Psoas muscle (tissue), 8 donors: ENCODE data around the gene SF3B4. TPM values are rescaled to one million over a fixed set of nuclear protein-coding genes. Genes with fewer than 3 reads are reported as not detected.
"Not testable (repeated sequence)": the region's sequence is repeated elsewhere in the genome, so short reads cannot be mapped to it uniquely, and the experiment has no call there.

Source experiments
- ATAC-seq, 4 donors: fragments of 200-7000 bp; cut with Tn5 transposase; one replicate each; pipeline ENCODE4 v1.9.1; 2020; ENCODE audit warnings: moderate library complexity in 3 of 4, mild to moderate bottlenecking in 2 of 4
- DNase-seq, 2 donors: peaks; one replicate each; pipeline ENCODE4 v3.0.0-alpha.2; 2020
- H3K27ac ChIP-seq: fragments of 200-600 bp; one replicate; pipeline ENCODE4 v1.8.0; 2022
- H3K27me3 ChIP-seq, 3 donors: fragments of 200-600 bp in 1 of 3; one replicate each; pipeline versions ENCODE4 v1.6.1 to v1.8.0; 2013 to 2022; ENCODE audit warnings: low read length in 2 of 3, mild to moderate bottlenecking in 2 of 3, moderate library complexity in 1 of 3; ENCODE audit not compliant: insufficient read depth in 3 of 3
- H3K36me3 ChIP-seq, 2 donors: fragments of 200-600 bp in 1 of 2; one replicate each; pipeline versions ENCODE4 v1.6.1 to v1.8.0; 2013 to 2022; ENCODE audit warnings: low read depth in 1 of 2, mild to moderate bottlenecking in 1 of 2, moderate library complexity in 1 of 2; ENCODE audit not compliant: insufficient read depth in 1 of 2
- H3K4me1 ChIP-seq: fragments of 200-600 bp; one replicate; pipeline ENCODE4 v1.8.0; 2022
- H3K4me3 ChIP-seq: fragments of 200-600 bp; one replicate; pipeline ENCODE4 v1.8.0; 2022; ENCODE audit warnings: mild to moderate bottlenecking
- H3K9me3 ChIP-seq: fragments of 200-600 bp; one replicate; pipeline ENCODE4 v1.8.0; 2022
- CTCF ChIP-seq: fragments of 200-600 bp; IDR thresholded peaks from one replicate; pipeline ENCODE4 v1.8.0; 2022; ENCODE audit warnings: antibody characterized with exemption
- WGBS, 3 donors: extraction: QIAGEN DNeasy Blood & Tissue Kit; methylation state at CpG; one replicate each; pipeline versions ENCODE4 v1.1.6 to v1.1.7; 2013; 5-methylcytosine and 5-hydroxymethylcytosine counted together
- intact Hi-C, 2 donors: fragments of 100-400 bp; cut with DNase I; formaldehyde crosslinking; loops; one replicate each; pipeline versions ENCODE4 v1.11.0 to v1.14.2; 2022
- polyA plus RNA-seq, 3 donors: library from polyadenylated mRNA; stranded (reverse); fragments of 200-250 nt; gene quantifications; one replicate each; pipeline ENCODE4 v1.2.3, GENCODE V29; 2013
- total RNA-seq, 4 donors: library from RNA; stranded (reverse); fragmentation: NEBNext Ultra II Directional in 2 of 4; extraction: Animal tissue kit (Norgen Biotek cat#: 25700) in 2 of 4; gene quantifications; one replicate each; pipeline versions ENCODE4 v1.2.1 to v1.2.4, GENCODE V29; 2021 to 2023
- donor health status: healthy with polysubstance abuse.
- donor health status: DM: no; HTN: no; CAD: no; lungs with moderate emphysema.
- donor health status: Bipolar disorder and iron deficiency.
- donor health status: healthy.
- donor health status: DM: yes; HTN: yes; CAD: no.
- donor health status: DM: no; HTN: no; CAD: no.
- donor health status: DM: no; HTN: no; CAD: no.
- donor health status: DM: yes; HTN: yes; CAD: no.

SF3B4 gene
- total and polyA plus RNA-seq, 7 donors, result 13.0 to 28.9 (median 20.6) TPM

GRCh38 chr1:149896575-149896974 lies 31.0 kb downstream of the SF3B4 start:
- Histone ChIP-seq H3K4me1 (peaks cover 5% of the 10 kb centered on the region), H3K36me3 (no peaks in the 10 kb centered on the region), H3K27ac (no peak overlapping the region), H3K4me3 (no peak overlapping the region), H3K9me3 (no peaks in the 10 kb centered on the region), H3K27me3 (no peaks in the 10 kb centered on the region)
- ATAC-seq (no peak), DNase-seq (no peak)
- no peak for TF ChIP-seq CTCF
- 82 to 99% (median 94%) methylated on average over 4 of the region's 4 CpGs for WGBS, 3 donors
- intact Hi-C loops, result no loop called here

DNA sequence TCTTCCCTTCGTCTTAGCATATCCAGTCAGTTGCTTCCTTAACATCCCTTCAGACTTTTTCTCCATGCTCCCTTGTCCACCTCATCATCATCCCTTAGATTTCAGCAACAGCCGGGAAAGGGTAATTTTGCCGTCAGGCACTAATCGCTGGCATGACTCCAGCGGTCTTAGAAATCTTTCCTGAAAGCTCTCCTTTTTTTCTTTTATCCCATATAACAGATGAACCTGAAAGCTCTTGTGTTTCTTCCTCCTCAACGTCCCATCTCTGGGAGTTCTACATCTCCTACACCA lies 38.7 kb downstream of the SF3B4 start:
- no peaks in the 10 kb centered on the region for H3K36me3 ChIP-seq
- H3K27me3 ChIP-seq, result no peaks in the 10 kb centered on the region
- peak overlapping the region; percentile 98 for H3K27ac ChIP-seq
- intact Hi-C loops, result loop anchor here in 1 of 2 donors (10.0 kb wide), 1 partner anchor 166 kb away; no protein-coding TSS in a partner anchor
- no peaks in the 10 kb centered on the region for H3K9me3 ChIP-seq
- peak overlapping the region; percentile 79 for H3K4me3 ChIP-seq
- DNase-seq (peak in 1 of 2 donors; percentile 33), ATAC-seq (no peak)
- peaks cover 11% of the 10 kb centered on the region for H3K4me1 ChIP-seq
- WGBS, 3 donors, result 12 to 21% (median 12%) methylated on average over 6 of the region's 6 CpGs
- TF ChIP-seq CTCF, result no peak

GRCh38 chr1:149888247-149888998 lies 39.2 kb downstream of the SF3B4 start:
- H3K4me3 ChIP-seq, result peak overlapping the region; percentile 79
- H3K27me3 ChIP-seq, result no peaks in the 10 kb centered on the region
- peak; percentile 44 for TF ChIP-seq CTCF
- WGBS, 3 donors, result 2 to 3% (median 2%) methylated on average over 28 of the region's 28 CpGs
- intact Hi-C loops, result loop anchor here in 1 of 2 donors (10.0 kb wide), 1 partner anchor 166 kb away; no protein-coding TSS in a partner anchor
- peak overlapping the region; percentile 98 for H3K27ac ChIP-seq
- peaks cover 16% of the 10 kb centered on the region for H3K4me1 ChIP-seq
- no peaks in the 10 kb centered on the region for H3K36me3 ChIP-seq
- H3K9me3 ChIP-seq, result no peaks in the 10 kb centered on the region
- DNase-seq (peak; percentile 80 to 92), ATAC-seq (peak; percentile 48 to 60 (median 54))

GRCh38 chr1:149887456-149888246 lies 40.0 kb downstream of the SF3B4 start:
- 0 to 1% (median 0%) methylated on average over 44 to 46 of the region's 46 CpGs for WGBS, 3 donors
- DNase-seq, result peak; percentile 83 to 92
- intact Hi-C loops, result loop anchor here in 1 of 2 donors (10.0 kb wide), 1 partner anchor 167 kb away; no protein-coding TSS in a partner anchor
- peak overlapping the region; percentile 98 for H3K27ac ChIP-seq
- H3K36me3 ChIP-seq, result no peaks in the 10 kb centered on the region
- H3K4me3 ChIP-seq, result peak overlapping the region; percentile 79
- peak; percentile 73 to 78 (median 75) for ATAC-seq
- H3K4me1 ChIP-seq, result peaks cover 19% of the 10 kb centered on the region
- H3K9me3 ChIP-seq, result no peaks in the 10 kb centered on the region
- H3K27me3 ChIP-seq, result no peaks in the 10 kb centered on the region
- TF ChIP-seq CTCF, result peak; percentile 6

- intact Hi-C loops, result loop anchor here in 1 of 2 donors (10.0 kb wide), 1 partner anchor 168 kb away; no protein-coding TSS in a partner anchor
- not testable (repeated sequence) for H3K27me3 ChIP-seq, H3K36me3 ChIP-seq, ATAC-seq, H3K9me3 ChIP-seq, DNase-seq
- Histone ChIP-seq H3K4me3 (peak overlapping the region; percentile 79), H3K27ac (peak overlapping the region; percentile 98), H3K4me1 (peaks cover 19% of the 10 kb centered on the region)
- 0 to 1% (median 1%) methylated on average over 12 to 13 of the region's 13 CpGs for WGBS, 3 donors
Measured at GRCh38 chr1:149887196-149887455, 40.5 kb downstream of the SF3B4 start.
